ENCODE measurements around the gene MSX1. TPM values are rescaled to one million over a fixed set of nuclear protein-coding genes. Genes with fewer than 3 reads are reported as not detected.

MSX1 gene
- total RNA-seq, 4 donors from 2014 or later: not detected

DNA sequence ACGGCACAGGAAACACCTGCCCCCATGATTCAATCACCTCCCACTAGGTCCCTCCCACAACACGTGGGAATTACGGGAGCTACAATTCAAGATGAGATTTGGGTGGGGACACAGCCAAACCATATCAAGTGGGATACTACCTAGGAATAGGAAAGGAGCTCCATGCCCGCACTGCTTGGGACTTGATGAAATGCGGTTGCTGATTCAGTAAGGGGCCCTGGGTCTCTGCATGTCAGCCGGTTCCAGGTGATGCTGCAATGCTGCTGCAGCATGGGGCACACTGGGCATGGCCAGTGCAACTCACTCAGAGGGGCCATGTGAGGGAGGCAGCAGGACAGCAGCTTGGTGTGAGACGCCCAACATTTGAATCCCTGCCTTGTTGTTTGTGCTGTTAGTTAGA, 34.0 kb upstream of the MSX1 start:
- Histone ChIP-seq H3K27ac (no peak overlapping the region), H3K4me1 (no peaks in the 10 kb centered on the region), H3K36me3 (no peaks in the 10 kb centered on the region), H3K27me3 (no peaks in the 10 kb centered on the region), H3K4me3 (no peak overlapping the region), H3K9me3 (no peaks in the 10 kb centered on the region)
- TF ChIP-seq, protein P1, sequence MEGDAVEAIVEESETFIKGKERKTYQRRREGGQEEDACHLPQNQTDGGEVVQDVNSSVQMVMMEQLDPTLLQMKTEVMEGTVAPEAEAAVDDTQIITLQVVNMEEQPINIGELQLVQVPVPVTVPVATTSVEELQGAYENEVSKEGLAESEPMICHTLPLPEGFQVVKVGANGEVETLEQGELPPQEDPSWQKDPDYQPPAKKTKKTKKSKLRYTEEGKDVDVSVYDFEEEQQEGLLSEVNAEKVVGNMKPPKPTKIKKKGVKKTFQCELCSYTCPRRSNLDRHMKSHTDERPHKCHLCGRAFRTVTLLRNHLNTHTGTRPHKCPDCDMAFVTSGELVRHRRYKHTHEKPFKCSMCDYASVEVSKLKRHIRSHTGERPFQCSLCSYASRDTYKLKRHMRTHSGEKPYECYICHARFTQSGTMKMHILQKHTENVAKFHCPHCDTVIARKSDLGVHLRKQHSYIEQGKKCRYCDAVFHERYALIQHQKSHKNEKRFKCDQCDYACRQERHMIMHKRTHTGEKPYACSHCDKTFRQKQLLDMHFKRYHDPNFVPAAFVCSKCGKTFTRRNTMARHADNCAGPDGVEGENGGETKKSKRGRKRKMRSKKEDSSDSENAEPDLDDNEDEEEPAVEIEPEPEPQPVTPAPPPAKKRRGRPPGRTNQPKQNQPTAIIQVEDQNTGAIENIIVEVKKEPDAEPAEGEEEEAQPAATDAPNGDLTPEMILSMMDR (IDR thresholded peaks at IDR 0.05): no peak
- TF ChIP-seq POLR2A (IDR thresholded peaks at IDR 0.05): no peak
- no peak for DNase-seq

DNA sequence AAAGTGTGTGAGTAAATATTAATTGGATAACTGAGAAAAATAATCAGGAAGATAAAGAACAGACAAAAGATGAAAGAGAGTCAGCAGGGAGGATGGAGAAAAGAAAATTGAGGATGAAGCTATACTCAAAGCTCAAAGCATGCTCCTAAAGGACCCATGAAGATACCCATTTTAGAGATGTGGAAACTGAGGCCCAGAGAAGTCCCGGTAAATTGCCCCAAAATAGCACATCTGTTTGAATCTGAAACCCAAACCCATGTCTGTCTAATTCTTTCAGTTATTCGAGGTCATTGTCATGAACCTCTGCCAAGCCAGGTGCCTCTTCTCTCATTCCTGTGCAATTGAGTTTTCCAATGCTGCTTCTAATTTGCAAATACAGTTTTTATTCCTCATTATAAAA, 29.6 kb upstream of the MSX1 start:
- no peaks in the 10 kb centered on the region for H3K27me3 ChIP-seq

DNA sequence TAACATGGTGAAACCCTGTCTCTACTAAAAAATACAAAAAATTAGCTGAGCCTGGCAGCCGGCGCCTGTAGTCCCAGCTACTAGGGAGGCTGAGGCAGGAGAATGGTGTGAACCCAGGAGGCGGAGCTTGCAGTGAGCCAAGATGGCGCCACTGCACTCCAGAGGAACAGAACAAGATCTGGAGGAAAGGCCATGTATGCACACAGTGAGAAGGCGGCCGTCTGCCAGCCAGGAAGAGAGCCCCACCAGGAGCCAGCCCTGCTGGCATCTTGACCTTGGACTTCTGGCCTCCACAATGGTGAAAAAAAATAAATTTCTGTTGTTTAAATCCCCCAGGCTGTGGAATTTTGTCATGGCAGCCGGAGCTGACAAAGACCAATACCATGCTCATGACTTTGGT, 28.2 kb upstream of the MSX1 start:
- no peak for DNase-seq
- no peaks in the 10 kb centered on the region for H3K27me3 ChIP-seq
- H3K27ac ChIP-seq: no peak overlapping the region
- no peaks in the 10 kb centered on the region for H3K9me3 ChIP-seq
- H3K4me3 ChIP-seq: no peak overlapping the region
- TF ChIP-seq, protein P1 (IDR thresholded peaks at IDR 0.05): no peak
- TF ChIP-seq POLR2A (IDR thresholded peaks at IDR 0.05): no peak
- H3K36me3 ChIP-seq: no peaks in the 10 kb centered on the region
- H3K4me1 ChIP-seq: no peaks in the 10 kb centered on the region

More for the DNA sequence above, 29.6 kb upstream of the MSX1 start:
- H3K4me3 ChIP-seq: no peak overlapping the region
- DNase-seq: no peak
- H3K9me3 ChIP-seq: no peaks in the 10 kb centered on the region
- H3K27ac ChIP-seq: no peak overlapping the region
- TF ChIP-seq POLR2A (IDR thresholded peaks at IDR 0.05): no peak
- TF ChIP-seq, protein P1 (IDR thresholded peaks at IDR 0.05): no peak
- H3K36me3 ChIP-seq: no peaks in the 10 kb centered on the region
- no peaks in the 10 kb centered on the region for H3K4me1 ChIP-seq

DNA sequence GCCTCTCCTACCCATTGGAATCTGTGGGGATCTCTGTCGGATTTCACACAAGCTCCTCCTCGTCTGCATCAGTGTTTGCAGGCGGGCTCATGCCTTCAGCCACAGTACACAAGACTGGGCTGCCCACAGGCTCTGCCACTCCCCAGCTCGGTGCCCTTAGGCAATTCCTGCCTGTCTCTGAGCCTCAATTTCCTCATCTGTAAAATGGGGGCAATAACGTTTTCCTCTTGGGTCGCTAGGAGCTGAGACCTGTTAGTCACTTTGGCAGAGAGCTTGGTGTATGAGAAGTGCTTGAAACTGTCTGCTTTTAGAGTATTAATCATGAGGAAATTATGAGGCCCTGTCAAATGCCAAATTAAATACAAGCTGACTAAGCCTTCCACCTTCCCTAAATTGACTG, 27.6 kb upstream of the MSX1 start:
- no peak for TF ChIP-seq POLR2A (IDR thresholded peaks at IDR 0.05)
- TF ChIP-seq, protein P1 (IDR thresholded peaks at IDR 0.05): no peak

DNA sequence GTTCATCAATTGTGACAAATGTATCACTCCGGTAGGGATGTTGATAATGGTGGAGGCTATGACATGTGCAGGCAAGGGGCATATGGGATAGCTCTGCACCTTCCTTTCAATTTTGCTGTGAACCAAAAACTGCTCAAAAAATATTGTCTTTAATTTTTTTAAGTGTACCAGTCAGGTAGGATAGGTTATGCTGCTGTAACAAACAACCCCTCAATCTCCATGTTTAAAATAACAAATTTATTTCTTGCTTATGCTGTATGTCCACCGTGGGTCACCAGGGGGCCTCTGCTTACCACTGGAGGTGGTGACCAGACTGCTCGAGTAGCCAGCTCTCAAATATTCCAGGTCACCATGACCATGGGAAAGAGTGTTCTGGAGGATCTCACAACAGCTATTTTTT, 23.4 kb upstream of the MSX1 start:
- H3K4me3 ChIP-seq: no peak overlapping the region
- no peaks in the 10 kb centered on the region for H3K36me3 ChIP-seq
- TF ChIP-seq, protein P1 (IDR thresholded peaks at IDR 0.05): no peak
- TF ChIP-seq POLR2A (IDR thresholded peaks at IDR 0.05): no peak
- no peaks in the 10 kb centered on the region for H3K4me1 ChIP-seq
- no peak overlapping the region for H3K27ac ChIP-seq
- H3K9me3 ChIP-seq: no peaks in the 10 kb centered on the region
- no peak for DNase-seq
- H3K27me3 ChIP-seq: no peaks in the 10 kb centered on the region

More for the DNA sequence above, 27.6 kb upstream of the MSX1 start:
- Histone ChIP-seq H3K27me3 (no peaks in the 10 kb centered on the region), H3K36me3 (no peaks in the 10 kb centered on the region), H3K4me1 (no peaks in the 10 kb centered on the region), H3K9me3 (no peaks in the 10 kb centered on the region), H3K4me3 (no peak overlapping the region), H3K27ac (no peak overlapping the region)
- DNase-seq: no peak

DNA sequence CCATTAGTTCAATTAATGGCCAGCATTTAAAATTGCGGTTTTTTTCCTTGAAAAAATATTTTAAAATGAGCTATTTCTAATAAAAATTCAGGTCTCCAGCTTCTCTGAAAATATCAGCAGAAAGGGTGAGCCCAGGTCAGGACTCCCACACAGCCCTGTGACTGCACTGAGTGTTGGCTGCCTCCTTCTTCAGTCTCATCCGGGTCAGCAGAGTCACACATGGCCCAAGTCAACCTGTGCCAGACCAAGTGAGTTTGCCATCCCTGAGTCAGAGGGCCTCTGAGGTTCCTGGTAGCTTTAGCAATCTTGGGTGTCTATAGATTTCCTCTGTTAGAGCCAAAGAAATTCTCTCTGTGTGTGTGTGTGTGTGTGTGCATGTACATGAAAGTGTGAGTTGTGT, 22.1 kb upstream of the MSX1 start:
- no peaks in the 10 kb centered on the region for H3K36me3 ChIP-seq
- H3K9me3 ChIP-seq: no peaks in the 10 kb centered on the region
- TF ChIP-seq, protein P1 (IDR thresholded peaks at IDR 0.05): no peak
- no peak for TF ChIP-seq POLR2A (IDR thresholded peaks at IDR 0.05)
- H3K27me3 ChIP-seq: no peaks in the 10 kb centered on the region
- no peak overlapping the region for H3K27ac ChIP-seq
- no peak for DNase-seq
- no peaks in the 10 kb centered on the region for H3K4me1 ChIP-seq
- no peak overlapping the region for H3K4me3 ChIP-seq
